MM.1S (cell line): ENCODE data around the gene ZBTB49.

Experiments
- DNase-seq: peaks from one replicate; pipeline ENCODE4 v3.0.0-alpha.2; 2015
- H2AFZ ChIP-seq: fragments of 300-600 bp; sonication (generic); 2 replicates; pipeline ENCODE4 v1.6.0; 2016; ENCODE audit warnings: antibody characterized with exemption, low read length
- H3F3A ChIP-seq: fragments of 300-600 bp; sonication (generic); 2 replicates; pipeline ENCODE4 v1.6.1; 2016; ENCODE audit warnings: mild to moderate bottlenecking, antibody characterized with exemption, low read length, moderate library complexity, mixed read lengths; ENCODE audit not compliant: insufficient read depth
- H3K27ac ChIP-seq: fragments of 300-600 bp; sonication (generic); 2 replicates; pipeline ENCODE4 v1.5.1; 2016; ENCODE audit warnings: mild to moderate bottlenecking, low read length
- H3K27me3 ChIP-seq: fragments of 300-600 bp; sonication (generic); replicated peaks from 2 replicates; pipeline ENCODE4 v1.6.0; 2016; ENCODE audit warnings: low read length; ENCODE audit not compliant: insufficient read depth
- H3K36me3 ChIP-seq: fragments of 300-600 bp; sonication (generic); replicated peaks from 2 replicates; pipeline ENCODE4 v1.6.1; 2016; ENCODE audit warnings: mild to moderate bottlenecking, low read length, mixed read lengths; ENCODE audit not compliant: insufficient read depth
- H3K4me1 ChIP-seq: fragments of 300-600 bp; sonication (generic); 2 replicates; pipeline ENCODE4 v1.6.1; 2016; ENCODE audit warnings: low read length, mixed read lengths
- H3K4me2 ChIP-seq: fragments of 300-600 bp; sonication (generic); 2 replicates; pipeline ENCODE4 v1.6.0; 2016; ENCODE audit warnings: low read depth, low read length
- H3K4me3 ChIP-seq: fragments of 300-600 bp; sonication (generic); 2 replicates; pipeline ENCODE4 v1.5.1; 2016; ENCODE audit warnings: low read length, mixed read lengths
- H3K79me2 ChIP-seq: fragments of 300-600 bp; sonication (generic); 2 replicates; pipeline ENCODE4 v1.6.1; 2016; ENCODE audit warnings: mixed run types, low read length, mixed read lengths
- H3K9ac ChIP-seq: fragments of 300-600 bp; sonication (generic); 2 replicates; pipeline ENCODE4 v1.6.1; 2016; ENCODE audit warnings: low read length, mixed read lengths
- H3K9me2 ChIP-seq: fragments of 300-600 bp; sonication (generic); replicated peaks from 2 replicates; pipeline ENCODE4 v1.6.1; 2016; ENCODE audit warnings: mild to moderate bottlenecking, low read length, mixed read lengths; ENCODE audit not compliant: insufficient read depth
- H3K9me3 ChIP-seq: fragments of 300-600 bp; sonication (generic); replicated peaks from 2 replicates; pipeline ENCODE4 v1.6.1; 2016; ENCODE audit warnings: mild to moderate bottlenecking, low read length, mixed read lengths; ENCODE audit not compliant: insufficient read depth
- H4K20me1 ChIP-seq: fragments of 300-600 bp; sonication (generic); 2 replicates; pipeline ENCODE4 v1.6.1; 2016; ENCODE audit warnings: mild to moderate bottlenecking, low read length, moderate library complexity, mixed read lengths; ENCODE audit not compliant: insufficient read depth
- CTCF ChIP-seq: fragments of 300-600 bp; sonication (generic); IDR thresholded peaks from 2 replicates; pipeline ENCODE4 v1.5.1; 2016; ENCODE audit warnings: antibody characterized with exemption, low read length, mixed read lengths
- EZH2 ChIP-seq: fragments of 300-600 bp; sonication (generic); optimal IDR thresholded peaks from 2 replicates; pipeline ENCODE3; 2017; ENCODE audit warnings: low read depth, mild to moderate bottlenecking, antibody characterized with exemption, low read length, mixed read lengths
- EZH2phosphoT487 ChIP-seq: fragments of 300-600 bp; sonication (generic); IDR thresholded peaks from 2 replicates; pipeline ENCODE4 v1.6.1; 2018; ENCODE audit warnings: antibody characterized with exemption, low read length

Gene ZBTB49

GRCh38 chr4:4320951-4321714, 31.1 kb downstream of the ZBTB49 start:
- no peaks in the 10 kb centered on the region for H4K20me1 ChIP-seq
- H3F3A ChIP-seq = no peaks in the 10 kb centered on the region

GRCh38 chr4:4321951-4322688, 32.1 kb downstream of the ZBTB49 start:
- no peak overlapping the region for H3K9ac ChIP-seq
- H3K27ac ChIP-seq = no peak overlapping the region
- H3K4me3 ChIP-seq = no peak overlapping the region
- no peak for DNase-seq
- H3K9me3 ChIP-seq = no peaks in the 10 kb centered on the region
- no peak overlapping the region for H2AFZ ChIP-seq
- no peaks in the 10 kb centered on the region for H3K36me3 ChIP-seq
- TF ChIP-seq EZH2 (no peak), EZH2phosphoT487 (no peak), CTCF (no peak)
- H3K27me3 ChIP-seq = no peaks in the 10 kb centered on the region
- H3K4me1 ChIP-seq = no peaks in the 10 kb centered on the region
- no peak overlapping the region for H3K4me2 ChIP-seq
- H4K20me1 ChIP-seq = no peaks in the 10 kb centered on the region
- no peaks in the 10 kb centered on the region for H3K79me2 ChIP-seq
- H3F3A ChIP-seq = no peaks in the 10 kb centered on the region
- H3K9me2 ChIP-seq = no peaks in the 10 kb centered on the region

More at GRCh38 chr4:4320951-4321714, 31.1 kb downstream of the ZBTB49 start:
- Histone ChIP-seq H3K9me3 (no peaks in the 10 kb centered on the region), H3K36me3 (no peaks in the 10 kb centered on the region), H3K27me3 (no peaks in the 10 kb centered on the region), H3K4me2 (no peak overlapping the region), H3K27ac (no peak overlapping the region), H3K9me2 (no peaks in the 10 kb centered on the region), H3K4me1 (no peaks in the 10 kb centered on the region), H2AFZ (no peak overlapping the region), H3K79me2 (no peaks in the 10 kb centered on the region), H3K4me3 (no peak overlapping the region), H3K9ac (no peak overlapping the region)
- DNase-seq = no peak
- TF ChIP-seq EZH2 = no peak
- TF ChIP-seq CTCF = no peak

- Histone ChIP-seq H3K9ac (no peak overlapping the region), H3K36me3 (no peaks in the 10 kb centered on the region), H3K27me3 (no peaks in the 10 kb centered on the region), H3K27ac (no peak overlapping the region), H2AFZ (no peak overlapping the region), H3K79me2 (no peaks in the 10 kb centered on the region), H3K4me2 (no peak overlapping the region), H3K9me2 (no peaks in the 10 kb centered on the region), H3K4me3 (no peak overlapping the region), H3K9me3 (no peaks in the 10 kb centered on the region), H3F3A (no peaks in the 10 kb centered on the region), H3K4me1 (no peaks in the 10 kb centered on the region), H4K20me1 (no peaks in the 10 kb centered on the region)
- TF ChIP-seq EZH2 (no peak), CTCF (no peak), EZH2phosphoT487 (no peak)
- DNase-seq = no peak
Observed at GRCh38 chr4:4323705-4324534, 33.9 kb downstream of the ZBTB49 start.
